Naive thymus-derived CD8-positive, alpha-beta T cell (primary cell): ENCODE measurements around the gene FRYL. TPM values are rescaled to one million over a fixed set of nuclear protein-coding genes. Genes with fewer than 3 reads are reported as not detected.
"Not testable (repeated sequence)": the region's sequence is repeated elsewhere in the genome, so short reads cannot be mapped to it uniquely, and the experiment has no call there.

ENCODE experiments used
- ATAC-seq, 2 donors: fragments of 150-1000 bp; cut with Tn5 transposase in 1 of 2; sonication (Bioruptor Pico), chemical (Tn5 transposase) in 1 of 2; 1 replicate in 1 of 2; 2 replicates in 1 of 2; pipeline ENCODE4 v1.10.0; 2021; ENCODE audit warnings: mild to moderate bottlenecking in 2 of 2, moderate library complexity in 2 of 2
- POLR2A ChIA-PET: fragments of 350-600 bp; sonication (Branson Sonifier 250); formaldehyde crosslinking; loops from one replicate; lab custom pipeline; 2021; ENCODE audit warnings: antibody characterized with exemption; lab: Charles Lee
- DNase-seq, 10 donors: peaks; one replicate each; pipeline versions ENCODE4 v3.0.0 to v3.0.0-alpha.2; 2020 to 2022
- H3K27ac Mint-ChIP-seq, 10 donors: one replicate each; pipeline ENCODE4 v1.8.0; 2020 to 2022; ENCODE audit warnings: mild to moderate bottlenecking in 10 of 10, mixed read lengths in 10 of 10, moderate library complexity in 4 of 10, inconsistent platforms in 1 of 10
- H3K27me3 Mint-ChIP-seq, 5 donors: one replicate each; pipeline ENCODE4 v1.8.0; 2021 to 2022; ENCODE audit warnings: mixed read lengths in 5 of 5
- H3K36me3 Mint-ChIP-seq, 3 donors: one replicate each; pipeline ENCODE4 v1.8.0; 2020 to 2022; ENCODE audit warnings: mixed read lengths in 3 of 3, mild to moderate bottlenecking in 2 of 3, inconsistent platforms in 1 of 3
- H3K4me1 Mint-ChIP-seq, 4 donors: one replicate each; pipeline ENCODE4 v1.8.0; 2021 to 2022; ENCODE audit warnings: mixed read lengths in 4 of 4
- H3K4me3 Mint-ChIP-seq, 10 donors: one replicate each; pipeline ENCODE4 v1.8.0; 2020 to 2022; ENCODE audit warnings: mild to moderate bottlenecking in 10 of 10, mixed read lengths in 10 of 10, moderate library complexity in 6 of 10, inconsistent platforms in 1 of 10
- H3K9me3 Mint-ChIP-seq, 9 donors: one replicate each; pipeline ENCODE4 v1.8.0; 2020 to 2022; ENCODE audit warnings: mixed read lengths in 9 of 9, mild to moderate bottlenecking in 3 of 9, inconsistent platforms in 1 of 9, moderate library complexity in 1 of 9
- polyA plus RNA-seq, 3 donors: library from polyadenylated mRNA; unstranded; fragments of 300-500 nt; fragmentation: Illumina TruSeq; gene quantifications; one replicate each; pipeline ENCODE4 v1.2.3, GENCODE V29; 2021
- total RNA-seq, 8 experiments: library from RNA in 2 of 8; stranded (reverse) in 2 of 8; gene quantifications; one replicate each; pipeline ENCODE4 v1.2.3 and lab custom pipeline; 2021 to 2026

Gene FRYL
- total and polyA plus RNA-seq, 5 experiments from 2014 or later: 31.4 to 119 (median 36.4) TPM

DNA sequence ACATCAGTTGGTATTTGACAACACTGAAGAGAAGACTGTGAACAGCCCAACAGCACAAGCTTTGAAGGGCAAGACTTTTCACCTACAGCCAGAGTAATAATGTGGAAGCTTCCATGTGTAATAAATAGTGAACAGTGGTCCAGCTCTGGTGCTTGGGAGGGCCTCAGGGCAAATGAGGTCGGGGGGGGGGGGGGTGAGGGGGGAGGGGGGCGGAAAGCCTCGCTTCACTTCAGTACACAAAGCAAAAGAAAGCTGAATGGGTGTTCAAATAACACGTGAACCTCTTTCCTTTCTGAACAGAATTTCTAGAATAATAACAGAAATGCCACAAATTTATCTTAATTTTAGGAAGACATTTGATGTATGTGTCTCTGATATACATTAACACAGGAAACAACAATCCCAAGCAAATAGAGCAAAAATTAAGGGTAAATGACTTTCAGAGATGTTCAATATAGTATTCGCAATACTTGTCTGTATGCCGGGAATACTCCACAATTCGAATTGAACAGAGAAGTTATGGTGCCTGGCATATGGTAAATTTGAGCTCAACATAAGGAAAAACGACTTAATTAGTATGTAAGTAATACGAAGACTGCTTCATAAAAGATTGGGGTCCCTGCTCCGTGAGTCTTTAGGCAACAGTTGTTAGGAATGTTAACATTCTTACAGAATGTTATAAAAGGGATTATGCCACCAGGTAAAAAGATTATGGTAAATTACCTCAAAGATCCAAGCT is 92.6 kb downstream of the FRYL start:
- ATAC-seq (no peak), DNase-seq (no peak)
- Mint-ChIP-seq H3K4me1 (peaks cover 13 to 65% (median 51%) of the 10 kb centered on the region in 4 donors), H3K9me3 (no peaks in the 10 kb centered on the region), H3K27me3 (no peaks in the 10 kb centered on the region), H3K36me3 (peaks cover 0 to 19% (median 13%) of the 10 kb centered on the region in 3 donors), H3K4me3 (no peak overlapping the region), H3K27ac (peak overlapping the region in 3 of 10 donors; percentile 28 to 66 (median 44))
- POLR2A ChIA-PET: no interaction called here

- Mint-ChIP-seq H3K27me3 (no peaks in the 10 kb centered on the region), H3K4me3 (no peak overlapping the region), H3K4me1 (peaks cover 16 to 67% (median 55%) of the 10 kb centered on the region in 4 donors), H3K9me3 (no peaks in the 10 kb centered on the region), H3K27ac (peak overlapping the region in 4 of 10 donors; percentile 8 to 75 (median 52)), H3K36me3 (peaks cover 0 to 19% (median 13%) of the 10 kb centered on the region in 3 donors)
- POLR2A ChIA-PET: no interaction called here
- DNase-seq (no peak), ATAC-seq (no peak)
Measured at GRCh38 chr4:48686369-48686768, 93.7 kb downstream of the FRYL start.

- DNase-seq (no peak), ATAC-seq (peak in 1 of 2 donors; percentile 20)
- H3K27me3 Mint-ChIP-seq: no peaks in the 10 kb centered on the region
- H3K27ac Mint-ChIP-seq: peak overlapping the region; percentile 16 to 53 (median 37)
- POLR2A ChIA-PET: no interaction called here
- no peak overlapping the region for H3K4me3 Mint-ChIP-seq
- peaks cover 0 to 19% (median 13%) of the 10 kb centered on the region in 3 donors for H3K36me3 Mint-ChIP-seq
- H3K4me1 Mint-ChIP-seq: peaks cover 14 to 61% (median 53%) of the 10 kb centered on the region in 4 donors
- H3K9me3 Mint-ChIP-seq: no peaks in the 10 kb centered on the region
Measured at GRCh38 chr4:48683784-48684666, 96.1 kb downstream of the FRYL start.

DNA sequence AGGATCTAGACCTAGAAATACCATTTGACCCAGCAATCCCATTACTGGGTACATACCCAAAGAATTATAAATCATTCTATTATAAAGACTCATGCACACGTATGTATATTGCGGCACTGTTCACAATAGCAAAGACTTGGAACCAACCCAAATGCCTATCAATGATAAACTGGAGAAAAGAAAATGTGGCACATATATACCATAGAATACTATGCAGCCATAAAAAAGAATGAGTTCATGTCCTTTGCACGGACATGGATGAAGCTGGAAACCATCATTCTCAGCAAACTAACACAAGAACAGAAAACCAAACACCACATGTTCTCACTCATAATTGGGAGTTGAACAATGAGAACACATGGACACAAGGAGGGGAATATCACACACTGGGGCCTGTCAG is 97.2 kb downstream of the FRYL start:
- H3K4me3 Mint-ChIP-seq, H3K27me3 Mint-ChIP-seq, POLR2A ChIA-PET, DNase-seq, ATAC-seq, H3K9me3 Mint-ChIP-seq: not testable (repeated sequence)
- Mint-ChIP-seq H3K36me3 (peaks cover 0 to 21% (median 15%) of the 10 kb centered on the region in 3 donors), H3K27ac (peak overlapping the region in 3 of 10 donors; percentile 52 to 73 (median 62)), H3K4me1 (peaks cover 14 to 54% (median 51%) of the 10 kb centered on the region in 4 donors)

DNA sequence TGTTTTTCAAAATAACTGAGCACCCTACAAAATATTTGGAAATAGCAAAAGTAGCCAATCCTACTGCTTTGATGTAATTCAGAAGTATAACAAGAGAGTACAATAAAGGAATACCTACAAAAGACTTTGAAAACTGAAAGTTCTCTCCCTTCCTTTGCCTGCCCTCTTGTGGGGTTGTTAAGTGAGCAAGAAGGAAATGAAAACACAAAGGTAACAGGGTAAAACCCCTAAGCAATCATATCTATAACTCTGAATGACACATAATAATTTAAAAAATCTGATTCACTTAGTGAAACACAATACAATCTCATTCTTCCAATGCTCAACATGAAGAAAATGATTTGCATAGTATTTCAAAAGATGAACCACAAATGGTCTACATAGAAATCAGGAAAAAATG is 98.2 kb downstream of the FRYL start:
- H3K9me3 Mint-ChIP-seq: no peaks in the 10 kb centered on the region
- peak; percentile 61 to 62 for ATAC-seq
- H3K36me3 Mint-ChIP-seq: peaks cover 0 to 23% (median 16%) of the 10 kb centered on the region in 3 donors
- peaks cover 13 to 50% (median 47%) of the 10 kb centered on the region in 4 donors for H3K4me1 Mint-ChIP-seq
- DNase-seq: peak in 5 of 10 donors; percentile 8 to 42 (median 12)
- no peaks in the 10 kb centered on the region for H3K27me3 Mint-ChIP-seq
- no peak overlapping the region for H3K4me3 Mint-ChIP-seq
- POLR2A ChIA-PET: interaction anchor here (0.6 kb wide), 1 partner anchor 249 kb away, joined by 3 read pairs; no protein-coding TSS in a partner anchor
- peak overlapping the region in 8 of 10 donors; percentile 24 to 73 (median 44) for H3K27ac Mint-ChIP-seq

DNA sequence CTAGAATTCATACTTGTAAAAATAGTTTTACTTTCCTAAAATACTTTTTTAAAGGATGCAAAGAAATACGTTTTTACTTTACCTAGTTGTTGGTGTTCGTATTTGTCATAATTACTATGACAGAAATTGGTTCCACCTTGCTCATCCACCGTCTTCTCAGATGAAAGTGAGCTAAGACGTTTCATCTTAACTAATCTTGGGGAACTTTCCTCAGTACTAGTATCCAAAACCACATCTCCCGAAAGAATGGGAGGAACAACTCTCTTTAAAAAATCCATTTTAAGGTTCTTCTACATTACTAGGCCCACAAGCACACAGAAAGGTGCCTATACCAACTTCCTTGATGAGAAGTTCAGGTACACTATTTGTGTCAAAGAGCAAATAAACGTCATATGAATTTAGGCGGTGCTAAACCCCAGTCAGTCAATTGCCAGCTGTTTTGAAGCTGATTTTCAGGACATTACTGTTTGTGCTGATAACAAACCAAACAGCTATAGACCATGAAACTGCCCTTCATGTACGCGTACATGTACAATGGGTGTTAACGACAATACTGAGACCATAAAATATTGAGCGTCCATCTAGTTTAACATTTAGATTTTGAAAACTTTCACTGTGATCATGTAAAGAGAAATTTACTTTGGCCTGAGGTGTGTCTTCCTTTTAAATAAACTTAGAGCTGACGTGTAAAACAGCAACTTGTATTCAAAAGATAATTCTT is 99.1 kb downstream of the FRYL start:
- DNase-seq (no peak), ATAC-seq (no peak)
- peaks cover 0 to 23% (median 18%) of the 10 kb centered on the region in 3 donors for H3K36me3 Mint-ChIP-seq
- POLR2A ChIA-PET: interaction anchor here (0.6 kb wide), 1 partner anchor 250 kb away, joined by 3 read pairs; no protein-coding TSS in a partner anchor
- no peak overlapping the region for H3K27ac Mint-ChIP-seq
- no peaks in the 10 kb centered on the region for H3K9me3 Mint-ChIP-seq
- H3K4me3 Mint-ChIP-seq: no peak overlapping the region
- H3K27me3 Mint-ChIP-seq: no peaks in the 10 kb centered on the region
- peaks cover 12 to 46% (median 42%) of the 10 kb centered on the region in 4 donors for H3K4me1 Mint-ChIP-seq

GRCh38 chr4:48673537-48673936 is 106.5 kb downstream of the FRYL start:
- no peak overlapping the region for H3K27ac Mint-ChIP-seq
- DNase-seq: no peak
- H3K27me3 Mint-ChIP-seq: no peaks in the 10 kb centered on the region
- H3K9me3 Mint-ChIP-seq: peaks cover 0 to 5% (median 0%) of the 10 kb centered on the region in 9 donors
- POLR2A ChIA-PET: no interaction called here
- H3K4me1 Mint-ChIP-seq: peaks cover 15 to 25% (median 20%) of the 10 kb centered on the region in 4 donors
- H3K36me3 Mint-ChIP-seq: peaks cover 0 to 17% (median 15%) of the 10 kb centered on the region in 3 donors
- ATAC-seq: no peak
- H3K4me3 Mint-ChIP-seq: no peak overlapping the region

- POLR2A ChIA-PET: no interaction called here
Measured at GRCh38 chr4:48670587-48670986, 109.5 kb downstream of the FRYL start.

DNA sequence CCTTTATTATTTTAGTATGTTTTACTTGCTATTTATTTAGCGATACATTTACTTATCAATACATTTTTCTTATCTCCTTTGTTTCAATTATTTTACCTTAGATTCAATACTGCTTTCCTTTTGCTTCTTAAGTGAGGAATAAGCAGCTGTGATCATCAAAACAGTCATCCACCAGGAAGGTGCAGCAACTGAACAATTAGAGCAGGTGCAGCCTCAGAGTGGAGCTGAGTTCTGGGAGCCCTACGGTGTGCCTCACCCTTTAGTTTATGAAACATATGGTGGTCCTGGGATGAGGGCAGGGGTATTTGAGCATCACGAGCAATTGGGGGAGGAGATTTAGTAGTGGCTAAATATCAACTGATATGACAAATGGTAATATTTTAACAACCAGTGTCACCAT is 111.0 kb downstream of the FRYL start:
- Mint-ChIP-seq H3K4me1 (peaks cover 24 to 52% (median 39%) of the 10 kb centered on the region in 4 donors), H3K9me3 (peaks cover 0 to 5% (median under 1%) of the 10 kb centered on the region in 9 donors), H3K27ac (peak overlapping the region in 1 of 10 donors; percentile 31), H3K27me3 (no peaks in the 10 kb centered on the region), H3K4me3 (no peak overlapping the region), H3K36me3 (peaks cover 2 to 15% (median 6%) of the 10 kb centered on the region in 3 donors)
- POLR2A ChIA-PET: interaction anchor here (0.6 kb wide), 1 partner anchor 25 kb away, joined by 3 read pairs; no protein-coding TSS in a partner anchor
- no peak for ATAC-seq
- DNase-seq: no peak

More at GRCh38 chr4:48670587-48670986, 109.5 kb downstream of the FRYL start:
- DNase-seq (no peak), ATAC-seq (no peak)
- Mint-ChIP-seq H3K4me1 (peaks cover 20 to 43% (median 39%) of the 10 kb centered on the region in 4 donors), H3K4me3 (no peak overlapping the region), H3K9me3 (peaks cover 0 to 5% (median 0%) of the 10 kb centered on the region in 9 donors), H3K27me3 (no peaks in the 10 kb centered on the region), H3K27ac (peak overlapping the region in 1 of 10 donors; percentile 46), H3K36me3 (peaks cover 0 to 10% (median 8%) of the 10 kb centered on the region in 3 donors)

- no peaks in the 10 kb centered on the region for H3K27me3 Mint-ChIP-seq
- POLR2A ChIA-PET: no interaction called here
- H3K4me3 Mint-ChIP-seq: no peak overlapping the region
Measured at GRCh38 chr4:48668254-48669017, 111.6 kb downstream of the FRYL start.

DNA sequence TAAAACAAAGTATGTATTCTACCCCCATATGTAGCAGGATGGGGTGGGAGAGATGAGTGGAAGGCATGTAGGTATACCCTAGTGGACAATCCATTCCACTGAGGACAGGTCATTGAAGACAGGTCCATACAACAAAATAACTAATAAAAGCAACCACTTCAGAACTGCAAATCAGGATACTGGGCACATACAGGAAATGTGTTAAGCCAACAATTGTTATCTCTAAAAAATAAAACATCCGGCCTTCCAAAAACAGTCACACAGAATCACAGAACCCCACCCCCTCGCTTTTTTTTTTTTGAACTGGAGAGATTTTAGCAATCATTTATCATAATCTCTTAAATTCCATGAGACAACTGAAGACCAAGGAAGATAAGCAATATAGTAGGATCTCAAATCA is 112.9 kb downstream of the FRYL start:
- H3K27me3 Mint-ChIP-seq: no peaks in the 10 kb centered on the region
- peaks cover 6 to 29% (median 21%) of the 10 kb centered on the region in 3 donors for H3K36me3 Mint-ChIP-seq
- peak overlapping the region in 2 of 10 donors; percentile 0 to 8 for H3K4me3 Mint-ChIP-seq
- H3K27ac Mint-ChIP-seq: peak overlapping the region in 3 of 10 donors; percentile 10 to 70 (median 14)
- H3K4me1 Mint-ChIP-seq: peaks cover 18 to 48% (median 30%) of the 10 kb centered on the region in 4 donors
- ATAC-seq (no peak), DNase-seq (no peak)
- POLR2A ChIA-PET: interaction anchor here (0.6 kb wide), 1 partner anchor 69 kb away, joined by 3 read pairs; no protein-coding TSS in a partner anchor
- H3K9me3 Mint-ChIP-seq: peaks cover 0 to 20% (median 10%) of the 10 kb centered on the region in 9 donors

More at GRCh38 chr4:48668254-48669017, 111.6 kb downstream of the FRYL start:
- no peak for DNase-seq
- no peak for ATAC-seq
- Mint-ChIP-seq H3K36me3 (peaks cover 6 to 22% (median 12%) of the 10 kb centered on the region in 3 donors), H3K27ac (peak overlapping the region in 3 of 10 donors; percentile 14 to 31 (median 25)), H3K4me1 (peaks cover 24 to 54% (median 38%) of the 10 kb centered on the region in 4 donors), H3K9me3 (peaks cover 0 to 10% (median 5%) of the 10 kb centered on the region in 9 donors)
